ENCODE data around the gene AACS. TPM values are rescaled to one million over a fixed set of nuclear protein-coding genes. Genes with fewer than 3 reads are reported as not detected.
"Not testable (repeated sequence)": the region's sequence is repeated elsewhere in the genome, so short reads cannot be mapped to it uniquely, and the experiment has no call there.

Gene AACS
- total RNA-seq, 1 donor, result 44.9 TPM

GRCh38 chr12:125023065-125023464 lies 42.2 kb upstream of the AACS start:
- no peak for TF ChIP-seq CTCF (IDR thresholded peaks at IDR 0.05; ENCODE audit: insufficient read depth, low read depth, low read length)
- H3K4me3 ChIP-seq (ENCODE audit: low read depth, low read length), result no peak overlapping the region
- no peak for DNase-seq (ENCODE audit: low read depth)

- DNase-seq (ENCODE audit: low read depth), result no peak
- no peak overlapping the region for H3K4me3 ChIP-seq (ENCODE audit: low read depth, low read length)
- no peak for TF ChIP-seq CTCF (IDR thresholded peaks at IDR 0.05; ENCODE audit: insufficient read depth, low read depth, low read length)
Measured at GRCh38 chr12:125024949-125025563, 40.2 kb upstream of the AACS start.

- TF ChIP-seq CTCF (IDR thresholded peaks at IDR 0.05; ENCODE audit: insufficient read depth, low read depth, low read length), result no peak
- no peak overlapping the region for H3K4me3 ChIP-seq (ENCODE audit: low read depth, low read length)
- DNase-seq (ENCODE audit: low read depth), result no peak
Measured at GRCh38 chr12:125025606-125026235, 39.5 kb upstream of the AACS start.

- H3K4me3 ChIP-seq (ENCODE audit: low read depth, low read length), result no peak overlapping the region
- TF ChIP-seq CTCF (IDR thresholded peaks at IDR 0.05; ENCODE audit: insufficient read depth, low read depth, low read length), result no peak
- DNase-seq (ENCODE audit: low read depth), result no peak
Measured at GRCh38 chr12:125028106-125028505, 37.1 kb upstream of the AACS start.

GRCh38 chr12:125029761-125030358 lies 35.4 kb upstream of the AACS start:
- no peak for TF ChIP-seq CTCF (IDR thresholded peaks at IDR 0.05; ENCODE audit: insufficient read depth, low read depth, low read length)
- DNase-seq (ENCODE audit: low read depth), result no peak

GRCh38 chr12:125031471-125031870 lies 33.8 kb upstream of the AACS start:
- H3K4me3 ChIP-seq (ENCODE audit: low read depth, low read length); DNase-seq (ENCODE audit: low read depth): not testable (repeated sequence)

More at GRCh38 chr12:125029761-125030358, 35.4 kb upstream of the AACS start:
- H3K4me3 ChIP-seq (ENCODE audit: low read depth, low read length), result no peak overlapping the region

GRCh38 chr12:125032466-125033152 lies 32.6 kb upstream of the AACS start:
- no peak for TF ChIP-seq CTCF (IDR thresholded peaks at IDR 0.05; ENCODE audit: insufficient read depth, low read depth, low read length)

More at GRCh38 chr12:125032466-125033152, 32.6 kb upstream of the AACS start:
- DNase-seq (ENCODE audit: low read depth), result no peak
- no peak overlapping the region for H3K4me3 ChIP-seq (ENCODE audit: low read depth, low read length)
